Glomerular visceral epithelial cell (primary cell): ENCODE measurements around the gene SLC25A2.

Source experiments
- DNase-seq: peaks from one replicate; pipeline ENCODE4 v3.0.0-alpha.2; 2016; ENCODE audit errors: extremely low spot score

The SLC25A2 gene

GRCh38 chr5:141313711-141314110 lies 9.9 kb upstream of the SLC25A2 start:
- DNase-seq = no peak

DNA sequence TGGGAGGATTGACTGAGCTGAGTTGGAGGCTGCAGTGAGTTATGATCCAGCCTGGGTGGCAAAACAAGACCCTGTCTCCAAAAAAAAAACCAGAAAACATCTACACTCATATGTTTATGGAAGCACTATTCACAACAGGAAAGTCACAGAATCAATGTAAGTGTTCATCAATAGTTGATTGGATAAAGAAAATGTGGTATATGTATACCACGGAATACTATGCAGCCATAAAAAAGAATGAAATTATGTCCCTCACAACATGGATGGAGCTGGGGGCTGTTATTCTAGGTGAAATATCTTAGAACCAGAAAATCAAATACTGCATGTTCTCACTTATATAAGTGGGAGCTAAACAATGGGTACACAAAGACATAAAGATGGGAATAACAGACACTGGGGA lies 2.8 kb upstream of the SLC25A2 start:
- no peak for DNase-seq

DNA sequence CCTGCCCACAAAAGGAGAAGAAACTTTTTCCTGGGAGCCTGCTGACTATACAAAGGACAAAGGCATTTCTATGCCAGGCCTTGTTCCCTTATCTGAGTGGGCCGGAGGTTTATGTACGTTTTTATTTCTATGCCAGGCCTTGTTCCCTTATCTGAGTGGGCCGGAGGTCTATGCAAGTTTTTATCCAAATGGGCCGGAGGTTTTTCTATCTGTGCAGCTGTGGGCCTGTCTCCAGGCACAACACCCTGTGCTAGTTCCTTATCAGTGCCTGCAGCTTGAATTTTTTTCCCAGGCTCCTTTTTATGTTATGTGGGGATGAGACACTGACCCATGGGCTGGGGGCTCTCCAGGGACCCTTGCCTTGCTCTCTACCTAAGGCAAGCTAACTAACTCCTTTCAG lies 5.5 kb downstream of the SLC25A2 start:
- DNase-seq = no peak

DNA sequence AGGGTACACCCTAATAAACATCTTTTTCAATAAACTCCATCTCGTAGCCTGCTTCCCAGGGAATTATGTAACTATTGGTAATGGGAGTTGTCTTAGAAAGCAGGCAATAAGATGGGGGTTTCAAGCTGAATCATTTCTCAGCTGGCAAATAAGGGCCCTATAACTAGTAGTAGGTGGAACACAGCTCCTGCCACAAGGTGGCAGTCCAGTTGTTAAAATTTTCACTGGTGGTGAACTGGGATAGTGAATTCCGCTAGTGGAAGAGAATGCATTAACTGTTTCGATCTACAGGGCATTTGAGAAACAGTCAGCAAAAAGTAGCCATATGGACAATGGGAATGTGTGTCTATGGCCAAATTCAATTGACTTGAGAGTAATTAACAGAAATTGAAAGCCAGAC lies 30.9 kb downstream of the SLC25A2 start:
- no peak for DNase-seq

- DNase-seq = no peak
Observed at GRCh38 chr5:141269195-141269594, 34.7 kb downstream of the SLC25A2 start.

- DNase-seq = no peak
Observed at GRCh38 chr5:141261238-141261546, 42.7 kb downstream of the SLC25A2 start.

DNA sequence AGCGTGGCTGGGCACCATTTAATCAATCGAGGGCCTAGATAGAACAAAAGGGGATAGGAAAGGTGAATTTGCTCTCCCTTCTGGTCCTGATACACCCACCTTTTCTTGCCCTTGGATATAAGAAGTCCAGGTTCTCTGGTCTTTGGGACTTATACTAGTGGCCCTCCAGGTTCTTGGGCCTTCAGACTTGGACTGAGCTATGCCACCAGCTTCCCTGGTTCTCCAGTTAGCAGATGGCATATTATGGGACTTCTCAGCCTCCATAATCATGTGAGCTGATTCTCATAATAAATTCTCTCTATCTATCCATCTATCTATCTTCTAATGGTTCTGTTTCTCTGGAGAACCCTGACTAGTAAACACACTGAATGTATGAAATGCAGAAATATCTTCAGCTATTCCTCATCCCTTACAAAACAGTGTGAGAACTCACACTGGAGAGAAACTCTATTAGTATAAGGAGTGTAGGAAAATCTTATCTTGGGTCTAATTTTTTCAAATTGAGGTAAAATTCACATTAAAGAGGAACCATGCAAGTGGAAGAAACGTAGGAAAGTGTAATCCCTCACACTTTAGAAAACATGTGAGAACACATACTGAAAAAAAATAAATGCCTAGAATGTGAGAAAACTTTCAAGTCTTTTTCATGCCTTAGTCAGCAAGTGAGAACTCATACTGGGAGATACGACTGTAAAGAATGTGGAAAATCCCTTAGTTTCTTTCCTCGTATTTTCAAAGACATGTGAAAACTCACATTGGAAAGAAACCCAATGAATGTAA lies 43.2 kb downstream of the SLC25A2 start:
- no peak for DNase-seq

GRCh38 chr5:141258948-141259347 lies 44.9 kb downstream of the SLC25A2 start:
- no peak for DNase-seq

DNA sequence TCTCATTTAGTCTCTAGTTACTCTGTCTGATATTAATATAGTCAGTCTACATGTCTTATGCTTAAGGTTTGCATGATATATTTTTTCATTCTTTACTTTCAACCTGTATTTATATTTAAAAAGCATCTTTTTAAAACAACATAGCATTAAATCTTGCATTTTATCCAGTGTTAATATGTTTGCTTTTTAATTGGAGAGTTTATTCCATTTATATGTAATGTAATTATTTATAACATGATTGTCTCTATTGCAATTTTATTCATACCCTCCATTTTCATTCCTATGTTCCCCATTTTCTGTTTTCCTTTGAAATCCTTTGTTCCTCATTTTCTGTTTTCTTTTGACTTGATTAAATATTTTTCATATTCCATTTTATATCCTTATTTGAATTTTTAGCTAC lies 45.4 kb downstream of the SLC25A2 start:
- no peak for DNase-seq
